ENCODE data around the gene LPIN1. TPM values are rescaled to one million over a fixed set of nuclear protein-coding genes. Genes with fewer than 3 reads are reported as not detected.

Gene LPIN1
- total RNA-seq, 6 experiments from 2014 or later = 17.5 to 22.9 (median 20.7) TPM

- H3K9me3 Mint-ChIP-seq = no peaks in the 10 kb centered on the region
- DNase-seq = no peak
- peaks cover 67% of the 10 kb centered on the region for H3K36me3 Mint-ChIP-seq (ENCODE audit: low read depth)
- H3K4me1 Mint-ChIP-seq (ENCODE audit: low read depth) = peaks cover 7% of the 10 kb centered on the region; the same call in 1 of the 2 replicates
- TF ChIP-seq CTCF (IDR thresholded peaks at IDR 0.05) = no peak
- H3K4me3 Mint-ChIP-seq = no peak overlapping the region
- H3K27me3 Mint-ChIP-seq (ENCODE audit: insufficient read depth) = no peaks in the 10 kb centered on the region
- no peak overlapping the region for H3K27ac Mint-ChIP-seq
These were observed 56.4 kb downstream of the LPIN1 start for GRCh38 chr2:11802782-11803191.

GRCh38 chr2:11805024-11805423 lies 58.6 kb downstream of the LPIN1 start:
- no peak for TF ChIP-seq CTCF (IDR thresholded peaks at IDR 0.05)
- no peaks in the 10 kb centered on the region for H3K27me3 Mint-ChIP-seq (ENCODE audit: insufficient read depth)
- H3K36me3 Mint-ChIP-seq (ENCODE audit: low read depth) = peaks cover 63% of the 10 kb centered on the region
- no peak overlapping the region for H3K27ac Mint-ChIP-seq
- no peak overlapping the region for H3K4me3 Mint-ChIP-seq
- DNase-seq = no peak
- H3K9me3 Mint-ChIP-seq = no peaks in the 10 kb centered on the region
- H3K4me1 Mint-ChIP-seq (ENCODE audit: low read depth) = peaks cover 11% of the 10 kb centered on the region

- peaks cover 61% of the 10 kb centered on the region for H3K36me3 Mint-ChIP-seq (ENCODE audit: low read depth)
These were observed 59.5 kb downstream of the LPIN1 start for GRCh38 chr2:11805920-11806319.

GRCh38 chr2:11807156-11808015 lies 61.0 kb downstream of the LPIN1 start:
- Mint-ChIP-seq H3K4me3 (no peak overlapping the region), H3K4me1 (ENCODE audit: low read depth) (peaks cover 15% of the 10 kb centered on the region), H3K36me3 (ENCODE audit: low read depth) (peaks cover 61% of the 10 kb centered on the region), H3K27ac (no peak overlapping the region), H3K27me3 (ENCODE audit: insufficient read depth) (no peaks in the 10 kb centered on the region), H3K9me3 (no peaks in the 10 kb centered on the region)
- TF ChIP-seq CTCF (IDR thresholded peaks at IDR 0.05) = no peak
- no peak for DNase-seq

More at GRCh38 chr2:11805920-11806319, 59.5 kb downstream of the LPIN1 start:
- H3K27me3 Mint-ChIP-seq (ENCODE audit: insufficient read depth) = no peaks in the 10 kb centered on the region
- H3K4me1 Mint-ChIP-seq (ENCODE audit: low read depth) = peaks cover 13% of the 10 kb centered on the region
- DNase-seq = no peak
- H3K27ac Mint-ChIP-seq = no peak overlapping the region
- no peak for TF ChIP-seq CTCF (IDR thresholded peaks at IDR 0.05)
- no peak overlapping the region for H3K4me3 Mint-ChIP-seq
- no peaks in the 10 kb centered on the region for H3K9me3 Mint-ChIP-seq

- Mint-ChIP-seq H3K36me3 (ENCODE audit: low read depth) (peaks cover 62% of the 10 kb centered on the region), H3K4me1 (ENCODE audit: low read depth) (peaks cover 12% of the 10 kb centered on the region), H3K27ac (no peak overlapping the region), H3K9me3 (no peaks in the 10 kb centered on the region), H3K27me3 (ENCODE audit: insufficient read depth) (no peaks in the 10 kb centered on the region; the same call in 1 of the 2 replicates), H3K4me3 (no peak overlapping the region)
- no peak for DNase-seq
- TF ChIP-seq CTCF (IDR thresholded peaks at IDR 0.05) = no peak
These were observed 61.6 kb downstream of the LPIN1 start for GRCh38 chr2:11808016-11808400.
